ENCODE measurements around the gene RUNDC3A.

- TF ChIP-seq CTCF (IDR thresholded peaks at IDR 0.05) (no peak), ZFX (IDR thresholded peaks at IDR 0.05; ENCODE audit: borderline replicate concordance) (no peak)
These were observed 24.4 kb upstream of the RUNDC3A start for GRCh38 chr17:44284024-44284400.

All from 22Rv1 (cell line).